Measurements from ENCODE around the gene TBC1D4. TPM values are rescaled to one million over a fixed set of nuclear protein-coding genes. Genes with fewer than 3 reads are reported as not detected.

Gene TBC1D4
- total RNA-seq, 1 experiment from 2014 or later = 19.5 TPM

- Histone ChIP-seq H3K4me2 (no peak overlapping the region), H3K79me2 (ENCODE audit: low read depth) (0 out of 2 replicates have a peak, but pooled peaks cover 3% of the 10 kb centered on the region), H3K27me3 (ENCODE audit: insufficient read depth, low read depth) (no peaks in the 10 kb centered on the region), H2AFZ (no peak overlapping the region), H4K20me1 (ENCODE audit: insufficient read depth) (no peaks in the 10 kb centered on the region), H3K27ac (no peak overlapping the region), H3K9me3 (ENCODE audit: insufficient read depth, low read depth) (no peaks in the 10 kb centered on the region), H3K36me3 (ENCODE audit: low read depth) (no peaks in the 10 kb centered on the region), H3K4me3 (no peak overlapping the region), H3F3A (ENCODE audit: insufficient read depth, low read depth) (no peaks in the 10 kb centered on the region), H3K9me2 (ENCODE audit: insufficient read depth) (no peaks in the 10 kb centered on the region), H3K4me1 (replicated peaks; ENCODE audit: insufficient read depth) (peaks cover 5% of the 10 kb centered on the region; the same call in 1 of the 2 replicates)
- no peak for TF ChIP-seq CTCF (conservative IDR thresholded peaks at IDR 0.05)
- no peak for TF ChIP-seq EZH2 (IDR thresholded peaks at IDR 0.05; ENCODE audit: low read depth)
- no TSS peak for BruUV-seq (replicated peaks)
- POLR2A ChIA-PET (ENCODE audit: unreplicated experiment) = interaction anchor here (0.5 to 0.6 kb wide), 2 partner anchors 28 to 306 kb away, joined by 4 read pairs; no protein-coding TSS in a partner anchor
- intact Hi-C loops (cut with micrococcal nuclease; ENCODE audit: unreplicated experiment) = no loop called here
- CTCF ChIA-PET = no interaction called here
- no peak for DNase-seq
Measured at GRCh38 chr13:75443356-75443958, 38.5 kb downstream of the TBC1D4 start.

GRCh38 chr13:75442736-75443234 is 39.2 kb downstream of the TBC1D4 start:
- Histone ChIP-seq H3K4me2 (no peak overlapping the region), H3K4me3 (no peak overlapping the region), H4K20me1 (ENCODE audit: insufficient read depth) (no peaks in the 10 kb centered on the region), H3K79me2 (ENCODE audit: low read depth) (0 out of 2 replicates have a peak, but pooled peaks cover 3% of the 10 kb centered on the region), H3K9me2 (ENCODE audit: insufficient read depth) (no peaks in the 10 kb centered on the region), H3K27ac (no peak overlapping the region), H3F3A (ENCODE audit: insufficient read depth, low read depth) (no peaks in the 10 kb centered on the region), H3K4me1 (replicated peaks; ENCODE audit: insufficient read depth) (peaks cover 5% of the 10 kb centered on the region; the same call in 1 of the 2 replicates), H3K36me3 (ENCODE audit: low read depth) (no peaks in the 10 kb centered on the region), H2AFZ (no peak overlapping the region), H3K9me3 (ENCODE audit: insufficient read depth, low read depth) (no peaks in the 10 kb centered on the region), H3K27me3 (ENCODE audit: insufficient read depth, low read depth) (no peaks in the 10 kb centered on the region)
- POLR2A ChIA-PET (ENCODE audit: unreplicated experiment) = no interaction called here
- TF ChIP-seq CTCF (conservative IDR thresholded peaks at IDR 0.05) (no peak), EZH2 (IDR thresholded peaks at IDR 0.05; ENCODE audit: low read depth) (no peak)
- CTCF ChIA-PET = no interaction called here
- no peak for DNase-seq
- BruUV-seq (replicated peaks) = no TSS peak
- intact Hi-C loops (cut with micrococcal nuclease; ENCODE audit: unreplicated experiment) = no loop called here

GRCh38 chr13:75440100-75440499 is 41.9 kb downstream of the TBC1D4 start:
- Histone ChIP-seq H2AFZ (no peak overlapping the region), H3K27ac (no peak overlapping the region), H3K27me3 (ENCODE audit: insufficient read depth, low read depth) (no peaks in the 10 kb centered on the region), H3K4me3 (no peak overlapping the region), H3K9me3 (ENCODE audit: insufficient read depth, low read depth) (no peaks in the 10 kb centered on the region), H3K4me1 (replicated peaks; ENCODE audit: insufficient read depth) (no peaks in the 10 kb centered on the region), H3K79me2 (ENCODE audit: low read depth) (0 out of 2 replicates have a peak, but pooled peaks cover 8% of the 10 kb centered on the region), H3K4me2 (no peak overlapping the region), H4K20me1 (ENCODE audit: insufficient read depth) (no peaks in the 10 kb centered on the region), H3F3A (ENCODE audit: insufficient read depth, low read depth) (no peaks in the 10 kb centered on the region), H3K9me2 (ENCODE audit: insufficient read depth) (no peaks in the 10 kb centered on the region), H3K36me3 (ENCODE audit: low read depth) (no peaks in the 10 kb centered on the region)
- no peak for DNase-seq
- TF ChIP-seq CTCF (conservative IDR thresholded peaks at IDR 0.05) (no peak), EZH2 (IDR thresholded peaks at IDR 0.05; ENCODE audit: low read depth) (no peak)
- BruUV-seq (replicated peaks) = no TSS peak
- intact Hi-C loops (cut with micrococcal nuclease; ENCODE audit: unreplicated experiment) = no loop called here
- CTCF ChIA-PET = no interaction called here
- POLR2A ChIA-PET (ENCODE audit: unreplicated experiment) = no interaction called here
